Breast epithelium (tissue), 3 donors: ENCODE data around the gene GOLGA6B.

Experiments used
- POLR2A ChIP-seq: fragments of 450-650 bp; IDR thresholded peaks from one replicate; pipeline ENCODE4 v1.6.1; 2016; ENCODE audit warnings: antibody characterized with exemption, mild to moderate bottlenecking, moderate library complexity
- TF ChIP-seq, protein P1 (sequence below), 3 donors: fragments of 450-650 bp; IDR thresholded peaks; one replicate each; pipeline ENCODE4 v1.5.1; 2016 to 2017; ENCODE audit warnings: antibody characterized with exemption in 3 of 3, mild to moderate bottlenecking in 3 of 3, moderate library complexity in 3 of 3

DNA sequence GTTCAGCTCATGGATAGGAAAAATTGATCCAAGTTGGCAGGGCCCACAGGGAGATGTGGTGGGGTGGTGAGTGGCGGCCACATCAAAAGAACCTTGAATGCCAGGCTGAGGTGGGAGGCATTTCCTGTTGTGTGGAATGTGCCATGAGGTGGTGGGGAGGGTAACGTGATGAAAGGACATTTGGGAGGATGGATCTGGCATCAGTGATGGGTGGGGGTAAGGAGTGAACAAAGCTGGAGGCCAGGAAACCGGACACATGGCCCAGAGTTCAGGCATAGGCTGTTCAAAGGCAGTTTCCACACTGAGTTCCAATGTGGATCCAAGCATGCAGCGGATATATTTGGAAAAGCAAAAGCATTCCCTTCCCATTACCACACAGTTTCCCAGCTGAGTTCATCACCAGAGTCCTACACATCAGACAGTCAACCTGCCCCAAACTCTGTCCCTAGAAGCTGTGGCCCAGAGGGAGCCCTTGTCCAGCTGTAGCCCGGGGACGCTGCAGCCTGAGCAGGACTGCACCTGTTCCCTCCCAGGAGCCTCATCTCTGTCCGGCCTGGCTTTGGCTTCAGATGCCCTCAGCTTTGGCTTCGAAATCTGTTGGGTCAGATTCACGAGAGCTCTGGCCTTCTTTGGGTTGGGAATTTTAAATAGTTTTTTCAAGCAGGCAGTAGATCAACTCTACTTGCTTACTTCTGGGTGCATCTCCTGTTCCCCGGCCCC, 37.8 kb upstream of the GOLGA6B start:
- TF ChIP-seq, protein P1, sequence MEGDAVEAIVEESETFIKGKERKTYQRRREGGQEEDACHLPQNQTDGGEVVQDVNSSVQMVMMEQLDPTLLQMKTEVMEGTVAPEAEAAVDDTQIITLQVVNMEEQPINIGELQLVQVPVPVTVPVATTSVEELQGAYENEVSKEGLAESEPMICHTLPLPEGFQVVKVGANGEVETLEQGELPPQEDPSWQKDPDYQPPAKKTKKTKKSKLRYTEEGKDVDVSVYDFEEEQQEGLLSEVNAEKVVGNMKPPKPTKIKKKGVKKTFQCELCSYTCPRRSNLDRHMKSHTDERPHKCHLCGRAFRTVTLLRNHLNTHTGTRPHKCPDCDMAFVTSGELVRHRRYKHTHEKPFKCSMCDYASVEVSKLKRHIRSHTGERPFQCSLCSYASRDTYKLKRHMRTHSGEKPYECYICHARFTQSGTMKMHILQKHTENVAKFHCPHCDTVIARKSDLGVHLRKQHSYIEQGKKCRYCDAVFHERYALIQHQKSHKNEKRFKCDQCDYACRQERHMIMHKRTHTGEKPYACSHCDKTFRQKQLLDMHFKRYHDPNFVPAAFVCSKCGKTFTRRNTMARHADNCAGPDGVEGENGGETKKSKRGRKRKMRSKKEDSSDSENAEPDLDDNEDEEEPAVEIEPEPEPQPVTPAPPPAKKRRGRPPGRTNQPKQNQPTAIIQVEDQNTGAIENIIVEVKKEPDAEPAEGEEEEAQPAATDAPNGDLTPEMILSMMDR (IDR thresholded peaks at IDR 0.05), result no peak
- TF ChIP-seq POLR2A, result no peak
